Fibroblast of peridontal ligament (primary cell): ENCODE data around the gene PELI2.

Source experiments
- DNase-seq: peaks from one replicate; pipeline ENCODE4 v3.0.0-alpha.2; 2010; ENCODE audit errors: extremely low read depth

PELI2 gene

GRCh38 chr14:56342494-56342942 is 224.3 kb downstream of the PELI2 start:
- peak; percentile 96 for DNase-seq

GRCh38 chr14:56349960-56350359 is 231.7 kb downstream of the PELI2 start:
- DNase-seq = no peak
